IMR-90 (cell line): ENCODE measurements around the gene CACNA1D. TPM values are rescaled to one million over a fixed set of nuclear protein-coding genes. Genes with fewer than 3 reads are reported as not detected.

ENCODE experiments used
- ATAC-seq: fragments of 200-7000 bp; cut with Tn5 transposase; 2 replicates; pipeline ENCODE4 v1.9.1; 2020; ENCODE audit warnings: low read depth, mild to moderate bottlenecking, moderate library complexity
- BruUV-seq: library from RNA; stranded (reverse); fragments of 400-500 nt; replicated peaks from 2 replicates; lab custom pipeline; 2021; lab: Mats Ljungman, UMichigan
- CTCF ChIA-PET: fragments of 300-600 bp; formaldehyde crosslinking; extraction: SDS; loops from one replicate; lab custom pipeline; 2021; ENCODE audit warnings: antibody characterized with exemption; lab: Yijun Ruan, JAX
- POLR2A ChIA-PET: fragments of 300-600 bp; sonication (Branson Sonifier 250); formaldehyde crosslinking; loops from one replicate; lab custom pipeline; 2022; ENCODE audit warnings: antibody characterized with exemption; ENCODE audit not compliant: unreplicated experiment; lab: Charles Lee
- DNase-seq: peaks from one replicate; pipeline ENCODE4 v3.0.0; 2013
- H2AFZ ChIP-seq: replicated peaks from 2 replicates; pipeline ENCODE3; 2013; ENCODE audit warnings: low read length, mild to moderate bottlenecking; ENCODE audit not compliant: poor library complexity
- H2AK5ac ChIP-seq: 2 replicates; pipeline ENCODE4 v1.6.1; 2013; ENCODE audit warnings: low read depth, low read length, inconsistent platforms
- H2AK9ac ChIP-seq: replicated peaks from 2 replicates; pipeline ENCODE3; 2013; ENCODE audit warnings: mild to moderate bottlenecking, low read depth, low read length, moderate library complexity; ENCODE audit not compliant: poor library complexity
- H2BK120ac ChIP-seq: 2 replicates; pipeline ENCODE4 v1.6.1; 2013; ENCODE audit warnings: low read depth, low read length, inconsistent platforms
- H2BK15ac ChIP-seq: 3 replicates; pipeline ENCODE4 v1.6.1; 2013; ENCODE audit warnings: low read depth, low read length, inconsistent platforms
- H2BK20ac ChIP-seq: 2 replicates; pipeline ENCODE4 v1.6.1; 2013; ENCODE audit warnings: low read depth, mild to moderate bottlenecking, inconsistent platforms, low read length, moderate library complexity
- H2BK5ac ChIP-seq: 2 replicates; pipeline ENCODE4 v1.6.1; 2013; ENCODE audit warnings: mild to moderate bottlenecking, low read depth, low read length, inconsistent platforms; ENCODE audit not compliant: poor library complexity, severe bottlenecking
- H3K14ac ChIP-seq: replicated peaks from 2 replicates; pipeline ENCODE4 v1.6.1; 2013; ENCODE audit warnings: low read depth, low read length, inconsistent platforms
- H3K18ac ChIP-seq: 2 replicates; pipeline ENCODE4 v1.6.1; 2013; ENCODE audit warnings: low read depth, low read length, control low read depth
- H3K23ac ChIP-seq: 2 replicates; pipeline ENCODE4 v1.6.1; 2013; ENCODE audit warnings: low read depth, low read length, inconsistent platforms
- H3K27ac ChIP-seq: 2 replicates; pipeline ENCODE4 v1.5.1; 2013; ENCODE audit warnings: mild to moderate bottlenecking, control low read depth, low read length; ENCODE audit not compliant: insufficient read depth
- H3K27me3 ChIP-seq: 2 replicates; pipeline ENCODE4 v1.6.1; 2013; ENCODE audit warnings: low read length; ENCODE audit not compliant: control insufficient read depth, insufficient read depth
- H3K36me3 ChIP-seq: 2 replicates; pipeline ENCODE4 v1.6.1; 2013; ENCODE audit warnings: low read length, mixed read lengths; ENCODE audit not compliant: control insufficient read depth, insufficient read depth
- H3K4ac ChIP-seq: 2 replicates; pipeline ENCODE4 v1.6.1; 2013; ENCODE audit warnings: low read depth, low read length, inconsistent platforms
- H3K4me1 ChIP-seq: 2 replicates; pipeline ENCODE4 v1.6.1; 2013; ENCODE audit warnings: low read length, mixed read lengths; ENCODE audit not compliant: control insufficient read depth, insufficient read depth
- H3K4me2 ChIP-seq: 2 replicates; pipeline ENCODE4 v1.6.1; 2013; ENCODE audit warnings: low read depth, mild to moderate bottlenecking, control low read depth, low read length, moderate library complexity
- H3K4me3 ChIP-seq: 2 replicates; pipeline ENCODE4 v1.5.1; 2013; ENCODE audit warnings: low read depth, mild to moderate bottlenecking, control low read depth, low read length, moderate library complexity; ENCODE audit not compliant: insufficient read depth
- H3K56ac ChIP-seq: 2 replicates; pipeline ENCODE4 v1.6.1; 2013; ENCODE audit warnings: low read length, inconsistent platforms; ENCODE audit not compliant: insufficient read depth; ENCODE audit errors: extremely low read depth
- H3K79me1 ChIP-seq, 2 experiments: 2 replicates each; pipeline ENCODE4 v1.6.1; 2013; ENCODE audit warnings: low read length in 2 of 2, inconsistent platforms in 1 of 2, low read depth in 1 of 2
- H3K9ac ChIP-seq: 2 replicates; pipeline ENCODE4 v1.6.1; 2013; ENCODE audit warnings: low read depth, low read length, control low read depth
- H3K9me1 ChIP-seq: 2 replicates; pipeline ENCODE4 v1.6.1; 2013; ENCODE audit warnings: low read length, inconsistent platforms; ENCODE audit not compliant: insufficient read depth
- H3K9me3 ChIP-seq: 2 replicates; pipeline ENCODE4 v1.6.1; 2013; ENCODE audit warnings: low read length; ENCODE audit not compliant: control insufficient read depth, insufficient read depth
- H4K20me1 ChIP-seq: 2 replicates; pipeline ENCODE4 v1.6.1; 2013; ENCODE audit warnings: low read length, inconsistent platforms; ENCODE audit not compliant: insufficient read depth
- H4K5ac ChIP-seq: 2 replicates; pipeline ENCODE4 v1.6.1; 2013; ENCODE audit warnings: mild to moderate bottlenecking, low read depth, low read length, control low read depth
- H4K8ac ChIP-seq, 2 experiments: 2 replicates each; pipeline ENCODE4 v1.6.1; 2013; ENCODE audit warnings: low read depth in 2 of 2, low read length in 2 of 2, control low read depth in 1 of 2, inconsistent platforms in 1 of 2
- H4K91ac ChIP-seq: 2 replicates; pipeline ENCODE4 v1.6.1; 2013; ENCODE audit warnings: low read depth, low read length, inconsistent platforms; ENCODE audit not compliant: insufficient read depth
- CEBPB ChIP-seq: IDR thresholded peaks from 2 replicates; pipeline ENCODE4 v1.6.1; 2012; ENCODE audit warnings: low read depth, low read length, improper control_type of control experiment
- FOS ChIP-seq: fragments of 150-350 bp; IDR thresholded peaks from 2 replicates; pipeline ENCODE4 v1.6.1; 2016; ENCODE audit warnings: low read depth, low read length
- MAFK ChIP-seq: IDR thresholded peaks from 2 replicates; pipeline ENCODE4 v1.6.1; 2012; ENCODE audit warnings: low read depth, low read length, improper control_type of control experiment
- MXI1 ChIP-seq: IDR thresholded peaks from 2 replicates; pipeline ENCODE4 v1.6.1; 2012; ENCODE audit warnings: low read depth, mild to moderate bottlenecking, low read length, moderate library complexity, borderline replicate concordance
- NFE2L2 ChIP-seq: fragments of 150-350 bp; IDR thresholded peaks from 2 replicates; pipeline ENCODE4 v1.6.1; 2016; ENCODE audit warnings: low read depth, mild to moderate bottlenecking, low read length
- RAD21 ChIP-seq: IDR thresholded peaks from 2 replicates; pipeline ENCODE4 v1.6.1; 2012; ENCODE audit warnings: low read length, improper control_type of control experiment
- RFX5 ChIP-seq: IDR thresholded peaks from 2 replicates; pipeline ENCODE4 v1.8.0; 2012; ENCODE audit warnings: low read depth, mild to moderate bottlenecking, low read length, moderate library complexity
- SMC3 ChIP-seq: fragments of 150-350 bp; IDR thresholded peaks from 2 replicates; pipeline ENCODE4 v1.6.1; 2016; ENCODE audit warnings: low read depth, mild to moderate bottlenecking, antibody characterized with exemption, low read length, moderate library complexity
- WGBS, 2 experiments: methylation state at CpG; one replicate each; pipeline versions ENCODE4 v1.1.5 to v1.1.7; 2013; ENCODE audit warnings: missing lambda C conversion rate in 2 of 2; ENCODE audit not compliant: insufficient read length in 1 of 2; ENCODE audit errors: extremely low coverage in 2 of 2; 5-methylcytosine and 5-hydroxymethylcytosine counted together
- dilution Hi-C: fragments of 300-500 bp; cut with HindIII; formaldehyde crosslinking; loops from one replicate; pipeline ENCODE4 v1.14.3; 2018; ENCODE audit warnings: low sequenced_read_pairs; ENCODE audit not compliant: unreplicated experiment
- in situ Hi-C: fragments of 300-500 bp; cut with MboI; formaldehyde crosslinking; loops from 3 replicates; pipeline ENCODE4 v1.14.3; 2019; ENCODE audit warnings: low sequenced_read_pairs, inconsistent platforms, mixed read lengths
- intact Hi-C: fragments of 100-400 bp; cut with micrococcal nuclease; formaldehyde crosslinking; loops from 2 replicates; pipeline ENCODE4 v1.10.0; 2022
- polyA plus RNA-seq, 3 experiments: library from polyadenylated mRNA; depleted of rRNA; stranded (reverse); fragments of >200 nt; gene quantifications; 2 replicates each; pipeline ENCODE4 v1.2.3, GENCODE V29; 2012; ENCODE audit warnings: low replicate concordance in 1 of 3
- total RNA-seq: library from RNA; depleted of rRNA; stranded (reverse); fragments of >200 nt; gene quantifications from 2 replicates; pipeline ENCODE4 v1.2.3, GENCODE V29; 2012
- TF ChIP-seq, protein P1 (sequence below): conservative IDR thresholded peaks from 2 replicates; pipeline ENCODE4 v1.5.1; 2012; ENCODE audit warnings: mild to moderate bottlenecking, low read depth, low read length, improper control_type of control experiment

Gene CACNA1D
- total and polyA plus RNA-seq, 2 of the 4 experiments (the other 2 are of a cell fraction): 0.07 TPM; not detected in 1

- 82% methylated on average over 9 of the region's 16 CpGs; no CpG with 5 or more reads in 1 of the 2 experiments for WGBS, 2 experiments
- H2AK5ac ChIP-seq: no peak overlapping the region
These were observed 295.0 kb downstream of the CACNA1D start for GRCh38 chr3:53789459-53789858.

More at GRCh38 chr3:53789459-53789858, 295.0 kb downstream of the CACNA1D start:
- Histone ChIP-seq H3K4me2 (no peak overlapping the region), H3K56ac (no peak overlapping the region), H2AK9ac (no peak overlapping the region), H3K79me1 (no peaks in the 10 kb centered on the region), H3K36me3 (no peaks in the 10 kb centered on the region), H3K27me3 (peaks cover 19% of the 10 kb centered on the region), H2BK120ac (no peak overlapping the region), H3K23ac (no peak overlapping the region), H4K91ac (no peak overlapping the region), H3K4me1 (no peaks in the 10 kb centered on the region), H3K18ac (no peak overlapping the region), H3K27ac (no peak overlapping the region), H3K9ac (no peak overlapping the region), H2BK5ac (no peak overlapping the region), H4K5ac (no peak overlapping the region), H3K9me1 (no peaks in the 10 kb centered on the region), H3K14ac (no peak overlapping the region), H3K9me3 (no peaks in the 10 kb centered on the region), H2BK15ac (no peak overlapping the region), H3K4ac (no peak overlapping the region), H3K4me3 (no peak overlapping the region), H2BK20ac (no peak overlapping the region), H4K8ac (no peak overlapping the region), H2AFZ (no peak overlapping the region), H4K20me1 (no peaks in the 10 kb centered on the region)
- CTCF ChIA-PET: no interaction called here
- TF ChIP-seq RFX5: no peak
- TF ChIP-seq FOS: no peak
- TF ChIP-seq NFE2L2: no peak
- no peak for TF ChIP-seq RAD21
- no peak for TF ChIP-seq SMC3
- TF ChIP-seq, protein P1, sequence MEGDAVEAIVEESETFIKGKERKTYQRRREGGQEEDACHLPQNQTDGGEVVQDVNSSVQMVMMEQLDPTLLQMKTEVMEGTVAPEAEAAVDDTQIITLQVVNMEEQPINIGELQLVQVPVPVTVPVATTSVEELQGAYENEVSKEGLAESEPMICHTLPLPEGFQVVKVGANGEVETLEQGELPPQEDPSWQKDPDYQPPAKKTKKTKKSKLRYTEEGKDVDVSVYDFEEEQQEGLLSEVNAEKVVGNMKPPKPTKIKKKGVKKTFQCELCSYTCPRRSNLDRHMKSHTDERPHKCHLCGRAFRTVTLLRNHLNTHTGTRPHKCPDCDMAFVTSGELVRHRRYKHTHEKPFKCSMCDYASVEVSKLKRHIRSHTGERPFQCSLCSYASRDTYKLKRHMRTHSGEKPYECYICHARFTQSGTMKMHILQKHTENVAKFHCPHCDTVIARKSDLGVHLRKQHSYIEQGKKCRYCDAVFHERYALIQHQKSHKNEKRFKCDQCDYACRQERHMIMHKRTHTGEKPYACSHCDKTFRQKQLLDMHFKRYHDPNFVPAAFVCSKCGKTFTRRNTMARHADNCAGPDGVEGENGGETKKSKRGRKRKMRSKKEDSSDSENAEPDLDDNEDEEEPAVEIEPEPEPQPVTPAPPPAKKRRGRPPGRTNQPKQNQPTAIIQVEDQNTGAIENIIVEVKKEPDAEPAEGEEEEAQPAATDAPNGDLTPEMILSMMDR: no peak
- TF ChIP-seq MAFK: no peak
- TF ChIP-seq CEBPB: no peak
- no peak for TF ChIP-seq MXI1
- in situ Hi-C loops (no loop called here), dilution Hi-C loops (no loop called here), intact Hi-C loops (no loop called here)
- DNase-seq: no peak
- POLR2A ChIA-PET: no interaction called here
- no TSS peak for BruUV-seq
- no peak for ATAC-seq
